Memory B cell (primary cell): Measurements from ENCODE around the gene SCAI.
"Not testable (repeated sequence)": the region's sequence is repeated elsewhere in the genome, so short reads cannot be mapped to it uniquely, and the experiment has no call there.

Source experiments
- ATAC-seq: fragments of 150-1000 bp; cut with Tn5 transposase; 2 replicates; pipeline ENCODE4 v1.10.0; 2021; ENCODE audit warnings: low read depth, mild to moderate bottlenecking, moderate library complexity
- DNase-seq, 2 donors: peaks; one replicate each; pipeline ENCODE4 v3.0.0; 2022; ENCODE audit warnings: low spot score in 2 of 2
- H3K27ac Mint-ChIP-seq: one replicate; pipeline ENCODE4 v1.8.0; 2022; ENCODE audit warnings: mild to moderate bottlenecking, moderate library complexity, mixed read lengths
- H3K27me3 Mint-ChIP-seq: one replicate; pipeline ENCODE4 v1.8.0; 2022; ENCODE audit warnings: mixed read lengths
- H3K36me3 Mint-ChIP-seq: one replicate; pipeline ENCODE4 v1.8.0; 2022; ENCODE audit warnings: mild to moderate bottlenecking, mixed read lengths
- H3K4me1 Mint-ChIP-seq: one replicate; pipeline ENCODE4 v1.8.0; 2022; ENCODE audit warnings: mixed read lengths
- H3K4me3 Mint-ChIP-seq: one replicate; pipeline ENCODE4 v1.8.0; 2022; ENCODE audit warnings: mild to moderate bottlenecking, moderate library complexity, mixed read lengths
- H3K9me3 Mint-ChIP-seq: one replicate; pipeline ENCODE4 v1.8.0; 2022; ENCODE audit warnings: mixed read lengths

Gene SCAI

GRCh38 chr9:125074976-125075375 is 68.4 kb downstream of the SCAI start:
- Mint-ChIP-seq H3K36me3 (peaks cover 9% of the 10 kb centered on the region), H3K27me3 (no peaks in the 10 kb centered on the region), H3K4me1 (no peaks in the 10 kb centered on the region), H3K4me3 (no peak overlapping the region), H3K27ac (no peak overlapping the region), H3K9me3 (no peaks in the 10 kb centered on the region)
- DNase-seq (no peak), ATAC-seq (no peak)

- Mint-ChIP-seq H3K4me3 (no peak overlapping the region), H3K4me1 (no peaks in the 10 kb centered on the region), H3K27ac (no peak overlapping the region), H3K36me3 (peaks cover 13% of the 10 kb centered on the region), H3K9me3 (peaks cover 2% of the 10 kb centered on the region), H3K27me3 (no peaks in the 10 kb centered on the region)
- DNase-seq = no peak
- no peak for ATAC-seq
These were observed 76.3 kb downstream of the SCAI start for GRCh38 chr9:125066839-125067619.

DNA sequence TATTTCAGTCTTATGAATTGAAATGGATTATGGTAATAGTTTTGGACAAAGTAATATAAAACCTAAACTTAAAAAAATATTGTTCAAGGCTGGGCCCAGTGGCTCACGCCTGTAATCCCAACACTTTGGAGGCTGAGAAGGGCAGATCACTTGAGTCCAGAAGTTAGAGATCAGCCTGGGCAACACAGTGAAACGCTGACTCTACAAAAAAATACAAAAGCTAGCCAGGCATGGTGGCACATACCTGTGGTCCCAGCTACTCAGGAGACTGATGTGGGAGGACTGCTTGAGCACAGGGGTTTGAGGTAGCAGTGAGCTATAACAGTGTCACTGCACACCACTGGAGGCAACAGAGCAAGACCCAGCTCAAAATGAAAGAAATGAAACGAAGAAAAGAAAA is 81.9 kb downstream of the SCAI start:
- Mint-ChIP-seq H3K4me1 (no peaks in the 10 kb centered on the region), H3K27ac (no peak overlapping the region), H3K36me3 (peaks cover 14% of the 10 kb centered on the region), H3K27me3 (no peaks in the 10 kb centered on the region), H3K4me3 (no peak overlapping the region), H3K9me3 (peaks cover 2% of the 10 kb centered on the region)
- DNase-seq (no peak), ATAC-seq (no peak)

DNA sequence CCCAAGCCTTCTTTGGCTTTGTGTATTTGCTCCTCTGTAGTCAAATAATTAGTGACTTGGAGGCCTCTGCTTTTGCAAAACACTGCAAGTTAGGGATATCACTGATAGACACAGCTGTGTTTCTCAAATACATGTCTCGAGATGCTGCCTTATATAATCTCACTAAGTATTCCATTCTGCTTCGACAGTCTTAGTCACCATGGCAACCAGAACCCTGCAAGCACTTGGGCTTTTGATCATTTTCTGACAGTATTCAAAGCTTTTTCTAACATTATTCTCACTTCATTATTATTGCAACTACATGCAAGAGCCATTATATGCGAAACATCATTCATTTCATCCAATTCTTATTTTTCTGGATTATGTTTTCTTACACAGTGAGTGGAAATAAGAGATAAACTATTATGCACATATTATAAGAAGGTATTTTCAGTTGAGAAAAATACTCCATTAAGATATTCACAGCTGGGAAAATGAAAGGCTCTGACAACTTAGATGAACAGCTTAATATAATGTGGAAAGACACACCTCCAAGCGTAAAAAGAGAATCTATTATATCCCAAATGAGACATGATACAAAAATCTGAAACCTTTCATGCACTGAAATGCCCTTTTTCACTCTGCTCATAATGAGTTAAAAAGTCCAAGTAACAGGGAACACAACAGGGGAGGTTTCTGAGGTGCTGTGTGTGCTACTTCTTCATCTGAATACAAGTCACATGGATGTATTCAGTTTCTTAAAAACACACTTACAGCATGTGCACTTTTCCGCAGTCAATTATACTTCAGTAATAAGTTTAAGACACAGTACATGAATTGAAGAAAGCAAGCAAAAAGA is 93.9 kb downstream of the SCAI start:
- no peaks in the 10 kb centered on the region for H3K27me3 Mint-ChIP-seq
- DNase-seq = no peak
- H3K36me3 Mint-ChIP-seq = peaks cover 14% of the 10 kb centered on the region

DNA sequence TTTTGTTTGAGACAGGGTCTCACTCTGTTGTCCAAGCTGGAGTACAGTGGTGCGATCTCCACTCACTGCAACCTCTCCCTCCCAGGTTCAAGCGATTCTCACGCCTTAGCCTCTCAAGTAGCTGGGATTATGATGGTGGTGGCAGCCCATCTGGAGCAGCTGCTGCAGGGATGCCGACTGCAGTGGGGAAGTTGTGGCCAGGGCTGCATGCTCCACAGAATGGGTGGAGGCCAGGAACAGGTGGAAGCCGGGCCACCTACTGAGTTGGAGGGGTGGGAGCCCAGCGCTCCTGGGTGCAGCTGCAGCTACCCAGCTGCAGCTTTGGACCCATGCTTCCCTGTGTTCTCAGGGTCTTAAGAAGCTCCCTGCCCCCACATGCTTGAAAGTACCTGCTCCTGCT is 99.7 kb downstream of the SCAI start:
- Mint-ChIP-seq H3K36me3 (peaks cover 8% of the 10 kb centered on the region), H3K4me1 (peaks cover 3% of the 10 kb centered on the region), H3K27me3 (no peaks in the 10 kb centered on the region), H3K27ac (no peak overlapping the region), H3K4me3 (no peak overlapping the region), H3K9me3 (no peaks in the 10 kb centered on the region)
- ATAC-seq (no peak), DNase-seq (no peak)

More for the DNA sequence above, 93.9 kb downstream of the SCAI start:
- no peaks in the 10 kb centered on the region for H3K4me1 Mint-ChIP-seq
- no peak overlapping the region for H3K27ac Mint-ChIP-seq
- no peak for ATAC-seq
- H3K9me3 Mint-ChIP-seq = no peaks in the 10 kb centered on the region
- no peak overlapping the region for H3K4me3 Mint-ChIP-seq

DNA sequence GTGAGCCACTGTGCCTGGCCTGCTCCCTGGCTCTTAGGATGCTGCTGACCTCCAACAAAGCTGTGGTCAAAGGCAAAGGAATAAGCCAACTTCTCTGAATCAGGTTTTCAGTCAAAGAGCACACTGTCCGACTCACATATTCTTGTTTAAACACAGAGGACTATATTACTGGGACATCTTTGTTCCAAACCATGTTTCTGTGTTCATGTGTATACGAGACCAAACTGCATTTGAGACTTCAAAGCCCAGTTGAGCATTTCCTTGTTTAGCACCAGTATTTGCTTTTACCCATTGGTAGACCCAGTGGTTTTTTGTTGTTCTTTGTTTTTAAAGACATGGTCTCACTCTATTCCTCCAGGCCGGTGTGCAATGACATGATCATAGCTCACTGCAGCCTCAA is 100.2 kb downstream of the SCAI start:
- no peak overlapping the region for H3K4me3 Mint-ChIP-seq
- no peak for ATAC-seq

GRCh38 chr9:125038166-125038565 is 105.2 kb downstream of the SCAI start:
- DNase-seq (no peak), ATAC-seq (no peak)
- Mint-ChIP-seq H3K4me1 (peaks cover 3% of the 10 kb centered on the region), H3K27me3 (no peaks in the 10 kb centered on the region), H3K4me3 (no peak overlapping the region), H3K9me3 (no peaks in the 10 kb centered on the region), H3K36me3 (peaks cover 7% of the 10 kb centered on the region), H3K27ac (no peak overlapping the region)

More for the DNA sequence above, 100.2 kb downstream of the SCAI start:
- no peaks in the 10 kb centered on the region for H3K27me3 Mint-ChIP-seq
- H3K9me3 Mint-ChIP-seq = no peaks in the 10 kb centered on the region
- peaks cover 8% of the 10 kb centered on the region for H3K36me3 Mint-ChIP-seq
- H3K4me1 Mint-ChIP-seq = peaks cover 3% of the 10 kb centered on the region
- no peak overlapping the region for H3K27ac Mint-ChIP-seq
- DNase-seq = no peak

- H3K36me3 Mint-ChIP-seq = peaks cover 20% of the 10 kb centered on the region
These were observed 115.3 kb downstream of the SCAI start for GRCh38 chr9:125028041-125028440.

GRCh38 chr9:125024917-125025316 is 118.4 kb downstream of the SCAI start:
- Mint-ChIP-seq H3K27me3 (no peaks in the 10 kb centered on the region), H3K4me3 (no peak overlapping the region), H3K36me3 (peaks cover 26% of the 10 kb centered on the region), H3K4me1 (no peaks in the 10 kb centered on the region), H3K27ac (no peak overlapping the region), H3K9me3 (no peaks in the 10 kb centered on the region)
- ATAC-seq (no peak), DNase-seq (no peak)

More at GRCh38 chr9:125028041-125028440, 115.3 kb downstream of the SCAI start:
- Mint-ChIP-seq H3K4me3 (no peak overlapping the region), H3K9me3 (no peaks in the 10 kb centered on the region), H3K27me3 (no peaks in the 10 kb centered on the region), H3K4me1 (no peaks in the 10 kb centered on the region), H3K27ac (no peak overlapping the region)
- no peak for ATAC-seq
- no peak for DNase-seq

DNA sequence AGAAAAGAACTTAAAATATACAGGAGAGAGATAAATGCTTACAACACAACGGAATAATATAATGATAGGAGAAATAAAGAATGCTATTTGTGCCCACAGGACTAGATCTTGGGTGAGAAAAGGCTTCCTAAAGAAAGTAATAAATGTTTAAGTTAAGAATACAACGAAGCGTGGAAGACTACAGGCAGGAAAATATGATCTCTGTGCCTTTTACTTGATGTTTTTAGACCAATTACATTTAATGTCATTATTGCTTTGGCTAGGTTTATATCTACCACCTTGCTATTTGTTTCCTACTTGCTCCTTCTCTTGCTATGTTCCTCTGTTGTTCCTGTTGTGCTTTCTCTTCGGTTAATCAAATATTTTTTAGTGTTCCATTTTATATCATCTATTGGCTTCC is 122.3 kb downstream of the SCAI start:
- H3K9me3 Mint-ChIP-seq = no peaks in the 10 kb centered on the region
- DNase-seq (no peak), ATAC-seq (no peak)
- no peaks in the 10 kb centered on the region for H3K4me1 Mint-ChIP-seq
- H3K27ac Mint-ChIP-seq = peak overlapping the region; percentile 9
- H3K36me3 Mint-ChIP-seq = peaks cover 33% of the 10 kb centered on the region
- H3K27me3 Mint-ChIP-seq = no peaks in the 10 kb centered on the region
- H3K4me3 Mint-ChIP-seq = no peak overlapping the region

DNA sequence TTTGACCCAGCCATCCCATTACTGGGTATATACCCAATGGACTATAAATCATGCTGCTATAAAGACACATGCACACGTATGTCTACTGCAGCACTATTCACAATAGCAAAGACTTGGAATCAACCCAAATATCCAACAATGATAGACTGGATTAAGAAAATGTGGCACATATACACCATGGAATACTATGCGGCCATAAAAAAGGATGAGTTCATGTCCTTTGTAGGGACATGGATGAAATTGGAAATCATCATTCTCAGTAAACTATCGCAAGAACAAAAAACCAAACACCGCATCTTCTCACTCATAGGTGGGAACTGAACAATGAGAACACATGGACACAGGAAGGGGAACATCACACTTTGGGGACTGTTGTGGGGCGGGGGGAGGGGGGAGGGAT is 127.7 kb downstream of the SCAI start:
- H3K4me3 Mint-ChIP-seq, DNase-seq, H3K27ac Mint-ChIP-seq, ATAC-seq, H3K9me3 Mint-ChIP-seq, H3K4me1 Mint-ChIP-seq, H3K27me3 Mint-ChIP-seq: not testable (repeated sequence)
- peaks cover 22% of the 10 kb centered on the region for H3K36me3 Mint-ChIP-seq

- not testable (repeated sequence) for H3K4me1 Mint-ChIP-seq, DNase-seq, ATAC-seq, H3K27ac Mint-ChIP-seq, H3K27me3 Mint-ChIP-seq, H3K9me3 Mint-ChIP-seq, H3K4me3 Mint-ChIP-seq
- H3K36me3 Mint-ChIP-seq = peaks cover 24% of the 10 kb centered on the region
These were observed 131.3 kb downstream of the SCAI start for GRCh38 chr9:125012013-125012412.

- no peaks in the 10 kb centered on the region for H3K4me1 Mint-ChIP-seq
- no peaks in the 10 kb centered on the region for H3K27me3 Mint-ChIP-seq
- no peak overlapping the region for H3K27ac Mint-ChIP-seq
- peaks cover 18% of the 10 kb centered on the region for H3K36me3 Mint-ChIP-seq
- no peaks in the 10 kb centered on the region for H3K9me3 Mint-ChIP-seq
- H3K4me3 Mint-ChIP-seq = no peak overlapping the region
- DNase-seq = no peak
- no peak for ATAC-seq
These were observed 134.7 kb downstream of the SCAI start for GRCh38 chr9:125008599-125008998.

DNA sequence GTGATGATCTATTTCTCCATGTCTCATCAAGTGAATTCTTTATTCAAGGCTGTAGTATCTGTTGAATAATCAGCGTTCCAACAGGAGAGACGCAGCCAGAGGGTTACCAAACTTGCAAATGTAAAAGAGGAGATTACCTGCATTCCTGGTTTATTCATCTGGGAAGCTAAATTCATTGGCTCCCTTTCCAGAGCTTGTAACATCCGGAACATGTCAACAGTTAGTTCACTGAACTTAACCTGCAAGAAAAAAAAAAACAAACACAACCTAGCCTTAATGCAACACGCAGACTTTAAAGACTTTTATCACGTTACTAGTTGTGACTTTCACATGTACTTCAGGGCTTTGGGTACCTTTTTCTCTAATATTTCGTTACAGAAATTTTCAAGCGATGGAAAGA is 140.0 kb downstream of the SCAI start:
- H3K9me3 Mint-ChIP-seq = no peaks in the 10 kb centered on the region
- H3K4me3 Mint-ChIP-seq = no peak overlapping the region
- ATAC-seq (no peak), DNase-seq (no peak)
- H3K4me1 Mint-ChIP-seq = no peaks in the 10 kb centered on the region
- H3K36me3 Mint-ChIP-seq = peaks cover 8% of the 10 kb centered on the region
- no peak overlapping the region for H3K27ac Mint-ChIP-seq
- no peaks in the 10 kb centered on the region for H3K27me3 Mint-ChIP-seq
